ENCODE results near the gene KCNQ4.

Gene KCNQ4

GRCh38 chr1:40795811-40796586 is 12.4 kb downstream of the KCNQ4 start:
- no peak for DNase-seq (ENCODE audit: low read depth in 3 of 3)

GRCh38 chr1:40796939-40797667 is 13.5 kb downstream of the KCNQ4 start:
- DNase-seq (ENCODE audit: low read depth in 3 of 3), result no peak

- DNase-seq (ENCODE audit: low read depth in 3 of 3), result no peak
Observed at GRCh38 chr1:40797668-40798010, 14.1 kb downstream of the KCNQ4 start.

- DNase-seq (ENCODE audit: low read depth in 3 of 3), result no peak
Observed at GRCh38 chr1:40798366-40799281, 15.0 kb downstream of the KCNQ4 start.

- no peak for DNase-seq (ENCODE audit: low read depth in 3 of 3)
Observed at GRCh38 chr1:40799351-40799867, 15.8 kb downstream of the KCNQ4 start.

- DNase-seq (ENCODE audit: low read depth in 3 of 3), result no peak
Observed at GRCh38 chr1:40801742-40802077, 18.1 kb downstream of the KCNQ4 start.

GRCh38 chr1:40802078-40802741 is 18.6 kb downstream of the KCNQ4 start:
- peak; percentile 67 to 87 (median 74) for DNase-seq (ENCODE audit: low read depth in 3 of 3)

GRCh38 chr1:40802742-40803113 is 19.1 kb downstream of the KCNQ4 start:
- DNase-seq (ENCODE audit: low read depth in 3 of 3), result no peak

GRCh38 chr1:40803447-40803846 is 19.9 kb downstream of the KCNQ4 start:
- no peak for DNase-seq (ENCODE audit: low read depth in 3 of 3)

GRCh38 chr1:40803902-40804301 is 20.3 kb downstream of the KCNQ4 start:
- no peak for DNase-seq (ENCODE audit: low read depth in 3 of 3)

- no peak for DNase-seq (ENCODE audit: low read depth in 3 of 3)
Observed at GRCh38 chr1:40806240-40806639, 22.7 kb downstream of the KCNQ4 start.

- no peak for DNase-seq (ENCODE audit: low read depth in 3 of 3)
Observed at GRCh38 chr1:40806731-40807695, 23.4 kb downstream of the KCNQ4 start.

GRCh38 chr1:40808002-40808401 is 24.4 kb downstream of the KCNQ4 start:
- DNase-seq (ENCODE audit: low read depth in 3 of 3), result no peak

GRCh38 chr1:40808444-40808843 is 24.9 kb downstream of the KCNQ4 start:
- DNase-seq (ENCODE audit: low read depth in 3 of 3), result no peak

GRCh38 chr1:40808909-40809308 is 25.3 kb downstream of the KCNQ4 start:
- no peak for DNase-seq (ENCODE audit: low read depth in 3 of 3)

- no peak for DNase-seq (ENCODE audit: low read depth in 3 of 3)
Observed at GRCh38 chr1:40810927-40811326, 27.3 kb downstream of the KCNQ4 start.

GRCh38 chr1:40815420-40815819 is 31.8 kb downstream of the KCNQ4 start:
- no peak for DNase-seq (ENCODE audit: low read depth in 3 of 3)

- DNase-seq (ENCODE audit: low read depth in 3 of 3), result no peak
Observed at GRCh38 chr1:40817791-40818263, 34.2 kb downstream of the KCNQ4 start.

- DNase-seq (ENCODE audit: low read depth in 3 of 3), result peak; percentile 63 to 91 (median 78)
Observed at GRCh38 chr1:40818264-40818961, 34.8 kb downstream of the KCNQ4 start.

- no peak for DNase-seq (ENCODE audit: low read depth in 3 of 3)
Observed at GRCh38 chr1:40819101-40819500, 35.5 kb downstream of the KCNQ4 start.

All from stimulated activated CD4-positive, alpha-beta T cell treated with anti-CD3 and anti-CD28 coated beads, TNF-alpha, amount 100 ng/mL, for 48 hours (primary cell).